Erythroblast (primary cell): Measurements from ENCODE around the gene GAS2L1.

Experiments
- GATA1 ChIP-seq: IDR thresholded peaks from 2 replicates; pipeline ENCODE4 v1.6.1; 2011; ENCODE audit warnings: low read depth, mild to moderate bottlenecking, control low read depth, low read length, moderate library complexity
- POLR2A ChIP-seq: IDR thresholded peaks from 2 replicates; pipeline ENCODE4 v1.6.1; 2011; ENCODE audit warnings: mild to moderate bottlenecking, low read length

- TF ChIP-seq POLR2A (peak; percentile 92), GATA1 (no peak)
Measured at GRCh38 chr22:29267858-29268510, 38.5 kb upstream of the GAS2L1 start, which contains the start of the genes EWSR1 and RHBDD3.
